ENCODE results near the gene UBASH3A. TPM values are rescaled to one million over a fixed set of nuclear protein-coding genes. Genes with fewer than 3 reads are reported as not detected.

UBASH3A gene
- total and polyA plus RNA-seq, 2 donors (not counting 1 experiment from before 2014, with no cell fraction given) = 0.12 to 0.33 TPM

GRCh38 chr21:42439284-42440186 is 35.8 kb downstream of the UBASH3A start:
- TF ChIP-seq EZH2 (IDR thresholded peaks at IDR 0.05; ENCODE audit: borderline replicate concordance, insufficient read depth, low read depth, low read length, poor library complexity, severe bottlenecking) (no peak), CTCF (IDR thresholded peaks at IDR 0.05) (no peak)
- no peak overlapping the region for H3K27ac ChIP-seq (ENCODE audit: low read length in 2 of 2)
- no peaks in the 10 kb centered on the region for H4K20me1 ChIP-seq (ENCODE audit: control insufficient read depth, insufficient read depth, low read length, poor library complexity, severe bottlenecking)
- ChIA-PET POLR2A (no interaction called here), CTCF (no interaction called here)
- DNase-seq (no peak), ATAC-seq (ENCODE audit: low read depth) (no peak)
- Mint-ChIP-seq H3K27me3 (peaks cover 21% of the 10 kb centered on the region), H3K9me3 (ENCODE audit: insufficient read depth) (peaks cover 3% of the 10 kb centered on the region), H3K4me1 (peaks cover 3% of the 10 kb centered on the region), H3K4me3 (no peak overlapping the region), H3K27ac (no peak overlapping the region)
- H3K9ac ChIP-seq (ENCODE audit: low read length) = no peak overlapping the region
- H3K9me3 ChIP-seq (ENCODE audit: control extremely low read depth in 1 of 3, control insufficient read depth in 2 of 3, insufficient read depth in 1 of 3, low read length in 2 of 3) = peaks cover 0 to 18% (median 5%) of the 10 kb centered on the region in 3 donors
- H3K4me1 ChIP-seq (ENCODE audit: control insufficient read depth in 2 of 2, insufficient read depth in 2 of 2, low read length in 2 of 2) = no peaks in the 10 kb centered on the region
- H3K27me3 ChIP-seq (replicated peaks in 1 of 4; ENCODE audit: control extremely low read depth in 1 of 4, control insufficient read depth in 3 of 4, insufficient read depth in 4 of 4, low read length in 3 of 4) = peaks cover 0 to 16% (median 3%) of the 10 kb centered on the region in 4 experiments
- no peak overlapping the region for H2AFZ ChIP-seq (ENCODE audit: insufficient read depth, low read depth, low read length, poor library complexity, severe bottlenecking)
- intact Hi-C loops (cut with micrococcal nuclease) = no loop called here
- H3K4me3 ChIP-seq (ENCODE audit: control extremely low read depth in 1 of 5, extremely low read depth in 1 of 5, insufficient read depth in 1 of 5, low read depth in 2 of 5, low read length in 4 of 5) = no peak overlapping the region
- no peak overlapping the region for H3K4me2 ChIP-seq (replicated peaks; ENCODE audit: low read depth, low read length, poor library complexity, severe bottlenecking)
- H3K79me2 ChIP-seq (ENCODE audit: control insufficient read depth, insufficient read depth, low read length) = no peaks in the 10 kb centered on the region
- 75% methylated on average over 16 of the region's 17 CpGs for WGBS (ENCODE audit: insufficient coverage)
- H3K36me3 ChIP-seq (replicated peaks in 1 of 2; ENCODE audit: control extremely low read depth in 1 of 2, control insufficient read depth in 1 of 2, extremely low read depth in 1 of 2, insufficient read depth in 2 of 2, low read length in 1 of 2) = no peaks in the 10 kb centered on the region

- ChIA-PET CTCF (no interaction called here), POLR2A (no interaction called here)
- Mint-ChIP-seq H3K9me3 (ENCODE audit: insufficient read depth) (peaks cover 3% of the 10 kb centered on the region), H3K4me3 (no peak overlapping the region), H3K27me3 (peaks cover 16% of the 10 kb centered on the region), H3K4me1 (peaks cover 3% of the 10 kb centered on the region), H3K27ac (no peak overlapping the region)
- H3K4me1 ChIP-seq (ENCODE audit: control insufficient read depth in 2 of 2, insufficient read depth in 2 of 2, low read length in 2 of 2) = no peaks in the 10 kb centered on the region
- H3K9ac ChIP-seq (ENCODE audit: low read length) = no peak overlapping the region
- no peaks in the 10 kb centered on the region for H3K79me2 ChIP-seq (ENCODE audit: control insufficient read depth, insufficient read depth, low read length)
- H2AFZ ChIP-seq (ENCODE audit: insufficient read depth, low read depth, low read length, poor library complexity, severe bottlenecking) = no peak overlapping the region
- TF ChIP-seq CTCF (IDR thresholded peaks at IDR 0.05) (no peak), EZH2 (IDR thresholded peaks at IDR 0.05; ENCODE audit: borderline replicate concordance, insufficient read depth, low read depth, low read length, poor library complexity, severe bottlenecking) (no peak)
- ATAC-seq (ENCODE audit: low read depth) (no peak), DNase-seq (no peak)
- H3K27ac ChIP-seq (ENCODE audit: low read length in 2 of 2) = no peak overlapping the region
- intact Hi-C loops (cut with micrococcal nuclease) = no loop called here
- H3K36me3 ChIP-seq (replicated peaks in 1 of 2; ENCODE audit: control extremely low read depth in 1 of 2, control insufficient read depth in 1 of 2, extremely low read depth in 1 of 2, insufficient read depth in 2 of 2, low read length in 1 of 2) = no peaks in the 10 kb centered on the region
- H3K9me3 ChIP-seq (ENCODE audit: control extremely low read depth in 1 of 3, control insufficient read depth in 2 of 3, insufficient read depth in 1 of 3, low read length in 2 of 3) = peaks cover 0 to 12% (median 5%) of the 10 kb centered on the region in 3 donors
- no peak overlapping the region for H3K4me2 ChIP-seq (replicated peaks; ENCODE audit: low read depth, low read length, poor library complexity, severe bottlenecking)
- H3K4me3 ChIP-seq (ENCODE audit: control extremely low read depth in 1 of 5, extremely low read depth in 1 of 5, insufficient read depth in 1 of 5, low read depth in 2 of 5, low read length in 4 of 5) = no peak overlapping the region
- WGBS (ENCODE audit: insufficient coverage) = 82% methylated on average over 11 of the region's 12 CpGs
- no peaks in the 10 kb centered on the region for H4K20me1 ChIP-seq (ENCODE audit: control insufficient read depth, insufficient read depth, low read length, poor library complexity, severe bottlenecking)
- H3K27me3 ChIP-seq (replicated peaks in 1 of 4; ENCODE audit: control extremely low read depth in 1 of 4, control insufficient read depth in 3 of 4, insufficient read depth in 4 of 4, low read length in 3 of 4) = peaks cover 0 to 14% (median 0%) of the 10 kb centered on the region in 4 experiments
These were observed 36.6 kb downstream of the UBASH3A start for GRCh38 chr21:42440187-42440792.

All from B cell (primary cell).